Panc1 (cell line): Measurements from ENCODE around the gene ELANE. TPM values are rescaled to one million over a fixed set of nuclear protein-coding genes. Genes with fewer than 3 reads are reported as not detected.

Source experiments
- ATAC-seq: fragments of 200-7000 bp; cut with Tn5 transposase; 2 replicates; pipeline ENCODE4 v1.9.1; 2020; ENCODE audit warnings: mild to moderate bottlenecking, moderate library complexity
- BruUV-seq: library from RNA; stranded (reverse); fragments of 400-500 nt; replicated peaks from 2 replicates; lab custom pipeline; 2021; lab: Mats Ljungman, UMichigan
- CTCF ChIA-PET: fragments of 300-600 bp; sonication (Branson Sonifier 250); formaldehyde crosslinking; loops from one replicate; lab custom pipeline; 2022; ENCODE audit warnings: antibody characterized with exemption; lab: Charles Lee
- POLR2A ChIA-PET: fragments of 300-600 bp; sonication (Branson Sonifier 250); formaldehyde crosslinking; loops from one replicate; lab custom pipeline; 2022; ENCODE audit warnings: antibody characterized with exemption; lab: Charles Lee
- DNase-seq: peaks from one replicate; pipeline ENCODE4 v3.0.0-alpha.2; 2010; ENCODE audit warnings: low read depth, low spot score
- H3K27ac ChIP-seq: 2 replicates; pipeline ENCODE4 v1.5.1; 2011; ENCODE audit warnings: mild to moderate bottlenecking, low read length, inconsistent platforms
- H3K27me3 ChIP-seq: fragments of 200-500 bp; sonication (Bioruptor generic); 2 replicates; pipeline ENCODE4 v1.6.0; 2014; ENCODE audit warnings: low read length, inconsistent platforms; ENCODE audit not compliant: control insufficient read depth, insufficient read depth
- H3K36me3 ChIP-seq: fragments of 200-500 bp; sonication (Bioruptor generic); 2 replicates; pipeline ENCODE4 v1.5.1; 2014; ENCODE audit warnings: inconsistent platforms, mild to moderate bottlenecking, low read length, moderate library complexity; ENCODE audit not compliant: control insufficient read depth, insufficient read depth
- H3K4me1 ChIP-seq: 2 replicates; pipeline ENCODE4 v1.5.1; 2011; ENCODE audit warnings: inconsistent platforms, mild to moderate bottlenecking, low read length, moderate library complexity; ENCODE audit not compliant: control insufficient read depth, insufficient read depth
- H3K4me3 ChIP-seq, 2 experiments: 2 replicates each; pipeline ENCODE4 v1.5.1; 2011 to 2012; ENCODE audit warnings: low read depth in 2 of 2, low read length in 2 of 2, mild to moderate bottlenecking in 2 of 2, inconsistent platforms in 1 of 2, moderate library complexity in 1 of 2
- H3K9me3 ChIP-seq: fragments of 200-500 bp; sonication (Bioruptor generic); 2 replicates; pipeline ENCODE4 v1.5.1; 2014; ENCODE audit warnings: low read depth, mild to moderate bottlenecking, inconsistent platforms, low read length, moderate library complexity; ENCODE audit not compliant: control insufficient read depth, insufficient read depth
- POLR2AphosphoS5 ChIP-seq: IDR thresholded peaks from 2 replicates; pipeline ENCODE4 v1.6.1; 2012; ENCODE audit warnings: mild to moderate bottlenecking, low read depth, low read length, moderate library complexity
- SIN3A ChIP-seq: IDR thresholded peaks from 2 replicates; pipeline ENCODE4 v1.6.1; 2012; ENCODE audit warnings: low read depth, mild to moderate bottlenecking, low read length, moderate library complexity, borderline replicate concordance; ENCODE audit not compliant: insufficient read depth
- TCF7L2 ChIP-seq: IDR thresholded peaks from 2 replicates; pipeline ENCODE4 v1.6.1; 2011; ENCODE audit warnings: mild to moderate bottlenecking, low read depth, low read length, inconsistent platforms
- in situ Hi-C: cut with HindIII; loops from 2 replicates; pipeline ENCODE4 v1.10.0; 2016; ENCODE audit warnings: low sequenced_read_pairs, low pct_unique_long_range_greater_than_20kb
- intact Hi-C: fragments of 100-400 bp; cut with micrococcal nuclease; formaldehyde crosslinking; loops from one replicate; pipeline ENCODE4 v1.10.0; 2022; ENCODE audit not compliant: unreplicated experiment
- total RNA-seq: library from RNA; stranded (reverse); gene quantifications from one replicate; pipeline ENCODE4 v1.2.1, GENCODE V29; 2021; ENCODE audit not compliant: unreplicated experiment
- TF ChIP-seq, protein P1 (sequence below): fragments of 450-650 bp; IDR thresholded peaks from 2 replicates; pipeline ENCODE4 v1.5.1; 2017; ENCODE audit warnings: mild to moderate bottlenecking
- TF ChIP-seq, protein P2 (sequence below), 2 experiments: IDR thresholded peaks; 2 replicates each; pipeline ENCODE4 v1.6.1; 2011 to 2012; ENCODE audit warnings: low read depth in 2 of 2, control low read depth in 1 of 2, low read length in 1 of 2, mild to moderate bottlenecking in 1 of 2, moderate library complexity in 1 of 2; ENCODE audit not compliant: insufficient read depth in 1 of 2

Gene ELANE
- total RNA-seq, 1 experiment from 2014 or later, result 0.57 TPM

DNA sequence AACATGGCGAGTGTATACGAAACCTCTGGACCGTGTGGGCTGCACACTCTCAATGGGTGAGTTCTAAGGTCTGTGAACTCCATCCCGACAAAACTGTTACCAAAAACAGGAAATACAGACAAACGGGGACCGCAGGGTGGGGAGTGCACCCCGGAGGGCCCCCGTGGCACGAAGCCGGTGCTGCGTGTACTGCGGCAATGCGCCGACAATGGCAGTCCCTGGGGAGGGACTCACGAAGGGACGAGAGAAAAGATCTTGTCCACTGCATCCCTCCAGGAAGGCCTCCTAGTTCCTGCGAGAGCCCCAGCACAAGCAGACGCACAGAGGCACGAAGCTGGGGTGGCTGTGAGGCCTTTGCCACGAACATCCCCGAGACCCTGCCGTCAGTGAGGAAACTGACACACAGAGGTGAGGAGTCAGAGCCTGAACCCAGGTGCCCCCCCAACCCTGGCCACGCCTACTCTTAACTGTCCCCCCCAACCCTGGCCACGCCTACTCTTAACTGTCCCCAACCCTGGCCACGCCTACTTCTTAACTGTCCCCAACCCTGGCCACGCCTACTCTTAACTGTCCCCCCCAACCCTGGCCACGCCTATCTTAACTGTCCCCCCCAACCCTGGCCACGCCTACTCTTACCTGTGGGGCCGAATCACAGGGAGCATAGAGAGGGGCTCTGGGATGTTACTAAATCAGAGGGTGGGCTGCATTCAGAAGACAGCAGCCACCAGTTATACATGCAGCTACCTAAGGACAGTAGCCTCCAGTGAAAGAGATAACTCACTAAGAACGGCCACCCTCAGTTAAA is 36.7 kb downstream of the ELANE start:
- Histone ChIP-seq H3K9me3 (no peaks in the 10 kb centered on the region), H3K27me3 (no peaks in the 10 kb centered on the region), H3K27ac (no peak overlapping the region), H3K4me3 (no peak overlapping the region), H3K4me1 (no peaks in the 10 kb centered on the region), H3K36me3 (no peaks in the 10 kb centered on the region)
- TF ChIP-seq, protein P1, sequence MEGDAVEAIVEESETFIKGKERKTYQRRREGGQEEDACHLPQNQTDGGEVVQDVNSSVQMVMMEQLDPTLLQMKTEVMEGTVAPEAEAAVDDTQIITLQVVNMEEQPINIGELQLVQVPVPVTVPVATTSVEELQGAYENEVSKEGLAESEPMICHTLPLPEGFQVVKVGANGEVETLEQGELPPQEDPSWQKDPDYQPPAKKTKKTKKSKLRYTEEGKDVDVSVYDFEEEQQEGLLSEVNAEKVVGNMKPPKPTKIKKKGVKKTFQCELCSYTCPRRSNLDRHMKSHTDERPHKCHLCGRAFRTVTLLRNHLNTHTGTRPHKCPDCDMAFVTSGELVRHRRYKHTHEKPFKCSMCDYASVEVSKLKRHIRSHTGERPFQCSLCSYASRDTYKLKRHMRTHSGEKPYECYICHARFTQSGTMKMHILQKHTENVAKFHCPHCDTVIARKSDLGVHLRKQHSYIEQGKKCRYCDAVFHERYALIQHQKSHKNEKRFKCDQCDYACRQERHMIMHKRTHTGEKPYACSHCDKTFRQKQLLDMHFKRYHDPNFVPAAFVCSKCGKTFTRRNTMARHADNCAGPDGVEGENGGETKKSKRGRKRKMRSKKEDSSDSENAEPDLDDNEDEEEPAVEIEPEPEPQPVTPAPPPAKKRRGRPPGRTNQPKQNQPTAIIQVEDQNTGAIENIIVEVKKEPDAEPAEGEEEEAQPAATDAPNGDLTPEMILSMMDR, result no peak
- no peak for TF ChIP-seq POLR2AphosphoS5
- TF ChIP-seq SIN3A, result no peak
- TF ChIP-seq TCF7L2, result no peak
- TF ChIP-seq, protein P2, sequence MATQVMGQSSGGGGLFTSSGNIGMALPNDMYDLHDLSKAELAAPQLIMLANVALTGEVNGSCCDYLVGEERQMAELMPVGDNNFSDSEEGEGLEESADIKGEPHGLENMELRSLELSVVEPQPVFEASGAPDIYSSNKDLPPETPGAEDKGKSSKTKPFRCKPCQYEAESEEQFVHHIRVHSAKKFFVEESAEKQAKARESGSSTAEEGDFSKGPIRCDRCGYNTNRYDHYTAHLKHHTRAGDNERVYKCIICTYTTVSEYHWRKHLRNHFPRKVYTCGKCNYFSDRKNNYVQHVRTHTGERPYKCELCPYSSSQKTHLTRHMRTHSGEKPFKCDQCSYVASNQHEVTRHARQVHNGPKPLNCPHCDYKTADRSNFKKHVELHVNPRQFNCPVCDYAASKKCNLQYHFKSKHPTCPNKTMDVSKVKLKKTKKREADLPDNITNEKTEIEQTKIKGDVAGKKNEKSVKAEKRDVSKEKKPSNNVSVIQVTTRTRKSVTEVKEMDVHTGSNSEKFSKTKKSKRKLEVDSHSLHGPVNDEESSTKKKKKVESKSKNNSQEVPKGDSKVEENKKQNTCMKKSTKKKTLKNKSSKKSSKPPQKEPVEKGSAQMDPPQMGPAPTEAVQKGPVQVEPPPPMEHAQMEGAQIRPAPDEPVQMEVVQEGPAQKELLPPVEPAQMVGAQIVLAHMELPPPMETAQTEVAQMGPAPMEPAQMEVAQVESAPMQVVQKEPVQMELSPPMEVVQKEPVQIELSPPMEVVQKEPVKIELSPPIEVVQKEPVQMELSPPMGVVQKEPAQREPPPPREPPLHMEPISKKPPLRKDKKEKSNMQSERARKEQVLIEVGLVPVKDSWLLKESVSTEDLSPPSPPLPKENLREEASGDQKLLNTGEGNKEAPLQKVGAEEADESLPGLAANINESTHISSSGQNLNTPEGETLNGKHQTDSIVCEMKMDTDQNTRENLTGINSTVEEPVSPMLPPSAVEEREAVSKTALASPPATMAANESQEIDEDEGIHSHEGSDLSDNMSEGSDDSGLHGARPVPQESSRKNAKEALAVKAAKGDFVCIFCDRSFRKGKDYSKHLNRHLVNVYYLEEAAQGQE (IDR thresholded peaks at IDR 0.05; ENCODE audit: insufficient read depth in 1 of 2, low read depth in 2 of 2, low read length in 1 of 2), result no peak
- CTCF ChIA-PET, result no interaction called here
- intact Hi-C loops, result no loop called here
- POLR2A ChIA-PET, result no interaction called here
- in situ Hi-C loops, result no loop called here
- ATAC-seq (no peak), DNase-seq (no peak)
- BruUV-seq, result TSS peak; percentile 70

DNA sequence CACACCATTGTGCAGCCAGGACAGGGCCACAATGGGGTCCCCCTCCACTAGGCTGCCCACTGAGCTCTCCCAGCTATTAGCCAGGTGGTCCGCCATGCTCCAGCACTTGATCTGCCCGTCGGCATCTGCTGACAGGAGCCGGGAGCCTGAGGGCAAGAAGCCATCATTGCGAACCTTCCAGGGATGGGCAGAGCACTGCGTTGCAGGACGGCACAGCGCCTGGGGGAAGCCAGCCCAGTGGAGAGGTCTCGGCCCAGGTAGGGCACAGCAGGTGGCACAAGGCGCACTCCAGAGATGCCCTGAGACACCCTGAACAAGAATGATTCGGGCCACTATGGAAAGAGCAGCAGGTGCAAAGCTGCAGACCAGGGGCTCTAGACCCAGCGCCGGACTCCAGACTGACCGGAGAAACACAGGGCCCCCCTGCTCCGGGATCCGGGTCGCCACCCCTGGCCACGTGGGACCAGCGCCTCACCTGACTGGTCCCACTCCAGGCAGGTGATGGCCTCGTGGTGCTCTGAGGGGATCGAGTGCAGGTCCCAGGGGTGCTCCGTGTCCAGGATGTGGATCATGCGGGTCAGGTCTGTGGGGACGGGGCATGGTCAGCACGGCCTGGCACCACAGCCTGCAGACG is 37.7 kb downstream of the ELANE start:
- ChIA-PET POLR2A (no interaction called here), CTCF (no interaction called here)
- no peak overlapping the region for H3K27ac ChIP-seq
- in situ Hi-C loops, result no loop called here
- intact Hi-C loops, result no loop called here
- BruUV-seq, result no TSS peak
- ATAC-seq (no peak), DNase-seq (no peak)
- no peaks in the 10 kb centered on the region for H3K9me3 ChIP-seq
- no peak for TF ChIP-seq TCF7L2
- no peak for TF ChIP-seq POLR2AphosphoS5
- no peak for TF ChIP-seq SIN3A
- TF ChIP-seq, protein P1, result no peak
- TF ChIP-seq, protein P2 (IDR thresholded peaks at IDR 0.05; ENCODE audit: insufficient read depth in 1 of 2, low read depth in 2 of 2, low read length in 1 of 2), result no peak
- no peak overlapping the region for H3K4me3 ChIP-seq
- no peaks in the 10 kb centered on the region for H3K36me3 ChIP-seq
- H3K4me1 ChIP-seq, result no peaks in the 10 kb centered on the region
- H3K27me3 ChIP-seq, result no peaks in the 10 kb centered on the region
